Jurkat, Clone E6-1 (cell line): ENCODE data around the gene BCAS1.
"Not testable (repeated sequence)": the region's sequence is repeated elsewhere in the genome, so short reads cannot be mapped to it uniquely, and the experiment has no call there.

Experiments
- DNase-seq: peaks from one replicate; pipeline ENCODE4 v3.0.0-alpha.2; 2011; ENCODE audit warnings: low read depth, low spot score
- H3K4me3 ChIP-seq: 2 replicates; pipeline ENCODE4 v1.5.1; 2011; ENCODE audit warnings: mild to moderate bottlenecking, low read length, control low read depth, moderate library complexity

BCAS1 gene

GRCh38 chr20:53978497-53978896, 91.9 kb downstream of the BCAS1 start:
- no peak for DNase-seq
- no peak overlapping the region for H3K4me3 ChIP-seq

GRCh38 chr20:53977391-53977790, 93.0 kb downstream of the BCAS1 start:
- no peak for DNase-seq
- H3K4me3 ChIP-seq = no peak overlapping the region

- DNase-seq = no peak
- no peak overlapping the region for H3K4me3 ChIP-seq
Measured at GRCh38 chr20:53975761-53976160, 94.6 kb downstream of the BCAS1 start.

- DNase-seq = no peak
- H3K4me3 ChIP-seq = no peak overlapping the region
Measured at GRCh38 chr20:53974785-53975555, 95.4 kb downstream of the BCAS1 start.

GRCh38 chr20:53973882-53974281, 96.5 kb downstream of the BCAS1 start:
- H3K4me3 ChIP-seq, DNase-seq: not testable (repeated sequence)

GRCh38 chr20:53972179-53972578, 98.2 kb downstream of the BCAS1 start:
- DNase-seq = no peak
- H3K4me3 ChIP-seq = no peak overlapping the region

GRCh38 chr20:53971096-53971683, 99.2 kb downstream of the BCAS1 start:
- no peak for DNase-seq
- H3K4me3 ChIP-seq = no peak overlapping the region

GRCh38 chr20:53970232-53970631, 100.2 kb downstream of the BCAS1 start:
- no peak overlapping the region for H3K4me3 ChIP-seq

GRCh38 chr20:53967527-53967926, 102.9 kb downstream of the BCAS1 start:
- no peak for DNase-seq
- no peak overlapping the region for H3K4me3 ChIP-seq

More at GRCh38 chr20:53970232-53970631, 100.2 kb downstream of the BCAS1 start:
- no peak for DNase-seq

- no peak for DNase-seq
- H3K4me3 ChIP-seq = no peak overlapping the region
Measured at GRCh38 chr20:53966774-53967398, 103.5 kb downstream of the BCAS1 start.

- no peak for DNase-seq
- no peak overlapping the region for H3K4me3 ChIP-seq
Measured at GRCh38 chr20:53964501-53965253, 105.7 kb downstream of the BCAS1 start.

GRCh38 chr20:53964067-53964466, 106.3 kb downstream of the BCAS1 start:
- no peak for DNase-seq

GRCh38 chr20:53963635-53964034, 106.8 kb downstream of the BCAS1 start:
- no peak for DNase-seq

More at GRCh38 chr20:53964067-53964466, 106.3 kb downstream of the BCAS1 start:
- H3K4me3 ChIP-seq = no peak overlapping the region

GRCh38 chr20:53962388-53962787, 108.0 kb downstream of the BCAS1 start:
- H3K4me3 ChIP-seq = no peak overlapping the region
- DNase-seq = no peak

More at GRCh38 chr20:53963635-53964034, 106.8 kb downstream of the BCAS1 start:
- no peak overlapping the region for H3K4me3 ChIP-seq

- H3K4me3 ChIP-seq = no peak overlapping the region
- DNase-seq = no peak
Measured at GRCh38 chr20:53961527-53961926, 108.9 kb downstream of the BCAS1 start.

- no peak for DNase-seq
- H3K4me3 ChIP-seq = no peak overlapping the region
Measured at GRCh38 chr20:53960579-53961272, 109.7 kb downstream of the BCAS1 start.

GRCh38 chr20:53959911-53960578, 110.3 kb downstream of the BCAS1 start:
- DNase-seq = no peak
- H3K4me3 ChIP-seq = no peak overlapping the region

- H3K4me3 ChIP-seq = no peak overlapping the region
Measured at GRCh38 chr20:53958260-53958659, 112.1 kb downstream of the BCAS1 start.

More at GRCh38 chr20:53958260-53958659, 112.1 kb downstream of the BCAS1 start:
- DNase-seq = no peak
